Endometrium (tissue), 2 donors: ENCODE data around the gene NDUFS2.

Experiments used
- FAIRE-seq: peaks from 2 replicates; lab custom pipeline; 2012; peaks lifted over from hg19 to GRCh38; lab: Jason Lieb, UNC
- donor health status: control.
- donor health status: control.

Gene NDUFS2

DNA sequence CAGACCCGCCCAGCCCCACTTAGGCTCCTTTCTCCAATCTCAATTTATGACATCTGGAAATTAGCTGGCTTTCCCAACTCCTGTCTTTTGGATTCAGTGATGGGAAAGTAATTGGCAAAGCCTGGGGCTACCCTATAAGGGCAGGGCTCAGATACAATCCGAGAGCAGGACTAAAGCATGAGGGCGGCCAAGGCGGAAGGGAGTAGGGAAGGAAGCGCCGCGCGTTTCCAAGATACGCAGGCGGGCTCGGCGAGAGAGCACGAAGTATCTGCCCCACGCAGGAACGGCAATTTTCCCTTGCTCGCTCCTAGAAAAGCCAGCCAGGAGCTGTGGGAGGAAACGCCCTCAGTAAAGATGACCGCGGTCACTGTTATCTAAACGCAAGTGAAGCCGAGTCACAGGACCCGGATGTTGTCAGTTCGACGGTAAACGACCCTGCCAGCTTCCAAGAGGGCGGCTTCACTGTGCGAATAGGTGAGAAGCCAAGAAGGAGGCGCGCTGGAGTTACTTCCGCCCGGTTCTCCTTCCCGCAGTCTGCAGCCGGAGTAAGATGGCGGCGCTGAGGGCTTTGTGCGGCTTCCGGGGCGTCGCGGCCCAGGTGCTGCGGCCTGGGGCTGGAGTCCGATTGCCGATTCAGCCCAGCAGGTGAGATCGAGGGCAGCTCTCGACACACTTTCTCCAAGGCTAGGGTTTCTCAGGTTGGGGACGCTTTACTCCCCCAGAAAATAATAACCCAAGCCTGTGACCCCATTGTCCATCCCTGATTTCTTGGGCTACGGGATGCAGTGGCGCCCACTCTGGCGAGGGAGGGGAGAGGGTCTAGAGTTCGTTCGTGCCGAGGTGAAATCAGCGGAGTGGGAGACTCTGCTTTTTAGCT lies at the start of gene NDUFS2:
NDUFS2 (plus strand) TSS at position 532 of the 877 bp plus-strand sequence; CDS start at position 551, 19 bp downstream.
- peak; percentile 94 for FAIRE-seq

DNA sequence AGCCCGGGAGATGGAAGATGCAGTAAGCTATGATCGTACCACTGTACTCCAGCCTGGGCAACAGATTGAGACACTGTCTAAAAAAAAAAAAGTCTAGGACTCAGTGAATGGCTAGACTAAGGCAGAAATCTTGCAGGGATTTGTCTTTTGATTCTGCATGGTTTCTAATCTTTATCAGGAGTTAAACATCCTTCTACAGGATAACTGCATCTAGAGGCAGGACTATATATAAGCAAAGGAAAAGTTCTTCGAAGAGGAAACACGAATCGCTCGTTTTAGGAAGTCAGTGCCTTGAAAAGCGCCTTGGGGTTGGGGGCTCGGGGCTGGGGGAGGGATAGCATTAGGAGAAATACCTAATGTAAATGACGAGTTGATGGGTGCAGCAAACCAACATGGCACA lies 49.0 kb upstream of the NDUFS2 start:
- FAIRE-seq = no peak

DNA sequence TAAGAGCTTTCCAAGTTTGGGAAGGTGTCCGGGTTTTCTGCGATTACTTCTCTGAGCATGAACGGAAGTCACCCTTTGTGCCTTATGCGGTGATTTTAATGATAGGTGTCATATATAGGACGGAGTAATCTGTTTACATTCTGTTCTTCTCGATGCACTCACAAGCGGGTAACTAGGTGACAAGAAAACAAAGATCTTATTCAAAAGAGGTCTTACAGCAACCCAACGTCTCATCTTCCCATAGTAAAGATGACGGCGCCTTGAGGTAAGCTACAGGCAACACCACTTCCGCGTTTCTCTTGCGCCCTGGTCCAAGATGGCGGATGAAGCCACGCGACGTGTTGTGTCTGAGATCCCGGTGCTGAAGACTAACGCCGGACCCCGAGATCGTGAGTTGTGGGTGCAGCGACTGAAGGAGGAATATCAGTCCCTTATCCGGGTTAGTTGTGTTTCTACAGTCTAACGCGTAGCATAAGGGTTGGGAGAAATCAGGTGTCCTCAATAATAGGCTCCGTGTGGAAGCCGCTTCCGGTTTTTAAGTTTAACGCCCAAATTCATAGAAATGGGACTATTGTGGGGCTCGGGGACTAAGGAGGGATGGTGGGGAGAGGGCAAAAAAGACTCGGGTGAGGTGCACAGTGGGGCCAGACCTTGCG lies 48.4 kb upstream of the NDUFS2 start, which contains the start of gene UFC1:
UFC1 (plus strand) TSS at position 297 of the 656 bp plus-strand sequence; CDS start at position 317, 20 bp downstream.
- no peak for FAIRE-seq

DNA sequence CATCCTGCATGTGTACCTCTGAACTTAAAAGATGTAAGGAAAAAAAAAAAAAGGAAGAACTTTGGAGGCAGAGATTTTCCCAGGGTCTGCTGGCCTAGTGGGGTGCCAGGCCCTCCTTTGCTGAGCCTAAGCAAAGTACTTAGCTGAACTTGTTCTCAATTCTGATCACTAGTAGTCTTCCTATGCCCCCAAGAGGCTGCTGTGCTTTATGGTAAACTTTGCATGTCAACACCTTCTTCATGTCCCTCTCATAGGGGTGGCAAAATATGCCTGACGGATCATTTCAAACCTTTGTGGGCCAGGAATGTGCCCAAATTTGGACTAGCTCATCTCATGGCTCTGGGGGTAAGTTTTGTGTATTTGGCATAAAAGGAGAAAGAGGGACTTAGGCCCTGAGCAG lies 44.3 kb upstream of the NDUFS2 start:
- no peak for FAIRE-seq

DNA sequence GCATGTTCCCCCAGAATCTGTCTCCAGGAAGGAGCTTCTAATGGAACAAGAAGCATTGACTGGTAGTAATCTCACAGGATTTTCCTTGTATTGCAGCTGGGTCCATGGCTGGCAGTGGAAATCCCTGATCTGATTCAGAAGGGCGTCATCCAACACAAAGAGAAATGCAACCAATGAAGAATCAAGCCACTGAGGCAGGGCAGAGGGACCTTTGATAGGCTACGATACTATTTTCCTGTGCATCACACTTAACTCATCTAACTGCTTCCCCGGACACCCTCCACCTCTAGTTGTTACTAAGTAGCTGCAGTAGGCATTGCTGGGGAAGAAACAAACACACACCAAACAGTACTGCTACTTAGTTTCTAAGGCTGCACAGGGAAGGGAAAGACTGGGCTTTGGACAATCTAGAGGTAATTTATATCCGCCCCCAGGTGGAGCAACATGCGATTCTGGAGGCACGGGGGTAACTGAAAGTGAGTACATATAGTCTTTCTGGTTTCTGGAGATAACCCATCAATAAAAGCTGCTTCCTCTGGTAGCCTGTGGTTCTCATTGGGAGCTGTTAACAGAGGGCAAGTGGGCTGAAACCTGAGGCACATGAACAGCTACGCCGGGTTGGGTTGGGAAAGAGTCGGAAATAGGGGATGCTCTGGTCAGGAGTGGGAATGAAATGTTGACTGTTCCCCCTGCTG lies 43.7 kb upstream of the NDUFS2 start:
- FAIRE-seq = no peak

DNA sequence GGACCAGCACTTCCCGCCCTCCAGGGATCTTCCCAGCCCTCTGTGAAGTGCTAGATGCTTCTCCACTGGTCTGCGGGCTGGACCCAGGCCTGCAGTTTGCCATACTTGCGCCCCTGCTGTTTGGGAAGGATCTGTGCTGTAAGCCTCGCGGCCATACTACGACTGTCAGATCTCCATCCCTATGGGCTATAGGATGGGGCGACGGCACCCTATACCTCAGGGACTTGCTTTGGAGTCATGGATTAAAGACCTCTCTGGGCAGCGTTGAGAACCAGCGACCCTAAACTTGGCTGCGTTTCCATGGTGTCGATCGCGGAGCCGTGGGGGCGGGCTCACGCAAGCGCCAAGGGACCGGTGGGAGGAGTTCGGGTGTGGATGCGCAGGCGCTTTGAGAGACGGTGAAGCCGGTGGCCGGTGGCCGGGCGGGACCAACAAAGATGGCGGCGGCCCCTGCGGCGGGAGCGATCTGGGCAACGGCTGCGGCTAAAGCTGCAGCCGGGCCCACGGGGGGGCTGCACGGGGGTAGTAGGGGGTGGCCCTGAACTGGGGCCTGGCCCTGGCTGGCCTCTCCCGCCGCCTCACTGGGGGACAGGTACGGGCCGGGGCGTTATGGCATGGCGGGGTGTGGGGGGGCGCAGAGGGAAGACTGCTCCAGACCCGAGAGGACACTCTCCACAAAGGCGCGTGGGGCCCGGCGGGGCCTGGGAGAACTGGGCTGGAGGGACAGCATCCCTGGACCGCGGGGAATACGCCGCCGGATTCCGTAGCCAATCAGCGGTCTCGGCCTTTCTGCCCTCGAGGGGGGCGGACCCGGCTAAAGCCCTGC lies 42.9 kb upstream of the NDUFS2 start, which contains the start of gene USP21:
USP21 (plus strand) TSS at position 414 of the 826 bp plus-strand sequence. CDS start 1,141 bp downstream, outside the sequence.
- FAIRE-seq = no peak

DNA sequence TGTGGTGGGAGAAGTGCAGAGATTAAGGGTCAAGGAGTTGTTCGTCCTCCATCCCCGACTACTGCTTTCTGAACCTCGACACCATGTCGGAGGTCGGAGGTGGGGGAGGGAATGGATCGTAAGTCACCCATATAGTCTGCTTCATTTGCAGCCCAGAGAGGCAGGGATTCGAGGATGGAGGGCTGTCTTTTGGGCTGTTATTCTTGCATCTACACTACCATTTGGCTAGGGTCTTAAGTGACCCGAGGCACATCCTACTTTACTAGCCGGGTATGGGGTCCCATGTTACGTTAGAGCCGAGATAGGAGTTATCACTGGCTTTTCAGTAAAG lies 42.3 kb upstream of the NDUFS2 start:
- no peak for FAIRE-seq

DNA sequence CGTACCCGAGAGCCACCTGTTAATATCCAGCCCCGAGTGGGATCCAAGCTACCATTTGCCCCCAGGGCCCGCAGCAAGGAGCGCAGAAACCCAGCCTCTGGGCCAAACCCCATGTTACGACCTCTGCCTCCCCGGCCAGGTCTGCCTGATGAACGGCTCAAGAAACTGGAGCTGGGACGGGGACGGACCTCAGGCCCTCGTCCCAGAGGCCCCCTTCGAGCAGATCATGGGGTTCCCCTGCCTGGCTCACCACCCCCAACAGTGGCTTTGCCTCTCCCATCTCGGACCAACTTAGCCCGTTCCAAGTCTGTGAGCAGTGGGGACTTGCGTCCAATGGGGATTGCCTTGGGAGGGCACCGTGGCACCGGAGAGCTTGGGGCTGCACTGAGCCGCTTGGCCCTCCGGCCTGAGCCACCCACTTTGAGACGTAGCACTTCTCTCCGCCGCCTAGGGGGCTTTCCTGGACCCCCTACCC lies 41.5 kb upstream of the NDUFS2 start:
- no peak for FAIRE-seq

DNA sequence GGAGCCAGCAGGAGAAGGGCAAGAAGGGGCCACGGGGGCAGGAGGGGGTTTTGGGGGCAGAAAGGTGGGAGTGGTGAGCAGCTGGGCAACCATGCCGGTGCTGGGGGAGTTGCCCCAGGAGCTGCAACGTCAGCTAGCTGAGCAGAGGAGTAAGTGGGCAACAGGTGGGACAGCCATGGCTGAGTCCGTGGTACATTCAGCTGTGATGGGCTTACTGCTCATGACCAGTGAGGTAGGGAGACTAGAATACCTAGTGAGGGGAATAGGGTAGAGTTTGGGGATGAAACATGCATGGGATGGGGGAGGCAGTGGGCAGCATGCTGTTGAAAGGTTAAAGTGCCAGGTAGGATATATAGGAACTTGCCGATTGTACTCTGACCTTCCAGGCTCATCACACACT lies 40.5 kb upstream of the NDUFS2 start:
- no peak for FAIRE-seq

DNA sequence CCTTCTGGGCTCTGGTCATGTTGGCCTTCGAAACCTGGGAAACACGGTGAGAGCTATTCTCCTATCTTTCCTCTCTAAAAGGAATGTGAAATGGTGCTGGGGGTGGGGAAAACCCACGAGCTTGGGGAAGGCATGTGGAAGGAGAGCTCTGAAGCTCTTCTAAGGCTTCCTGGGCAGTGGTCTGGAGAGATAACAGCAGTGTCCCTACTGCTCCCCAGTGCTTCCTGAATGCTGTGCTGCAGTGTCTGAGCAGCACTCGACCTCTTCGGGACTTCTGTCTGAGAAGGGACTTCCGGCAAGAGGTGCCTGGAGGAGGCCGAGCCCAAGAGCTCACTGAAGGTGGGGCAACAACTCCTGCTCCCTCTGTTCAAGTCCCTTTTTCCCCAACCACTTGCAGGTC lies 40.1 kb upstream of the NDUFS2 start:
- no peak for FAIRE-seq

DNA sequence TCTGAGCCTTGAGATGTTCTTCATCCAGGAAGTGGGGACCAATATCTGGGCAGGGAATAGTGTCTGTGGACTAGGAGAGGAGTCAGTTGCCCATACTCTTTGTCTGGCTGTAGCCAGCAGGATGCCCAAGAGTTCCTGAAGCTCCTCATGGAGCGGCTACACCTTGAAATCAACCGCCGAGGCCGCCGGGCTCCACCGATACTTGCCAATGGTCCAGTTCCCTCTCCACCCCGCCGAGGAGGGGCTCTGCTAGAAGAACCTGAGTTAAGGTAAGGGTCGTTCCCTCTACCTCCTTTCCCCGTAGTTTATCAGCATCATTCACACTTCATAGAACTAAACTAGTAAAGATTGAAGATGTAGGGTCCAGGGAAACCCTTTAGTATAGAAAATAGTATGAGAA lies 39.4 kb upstream of the NDUFS2 start:
- no peak for FAIRE-seq

DNA sequence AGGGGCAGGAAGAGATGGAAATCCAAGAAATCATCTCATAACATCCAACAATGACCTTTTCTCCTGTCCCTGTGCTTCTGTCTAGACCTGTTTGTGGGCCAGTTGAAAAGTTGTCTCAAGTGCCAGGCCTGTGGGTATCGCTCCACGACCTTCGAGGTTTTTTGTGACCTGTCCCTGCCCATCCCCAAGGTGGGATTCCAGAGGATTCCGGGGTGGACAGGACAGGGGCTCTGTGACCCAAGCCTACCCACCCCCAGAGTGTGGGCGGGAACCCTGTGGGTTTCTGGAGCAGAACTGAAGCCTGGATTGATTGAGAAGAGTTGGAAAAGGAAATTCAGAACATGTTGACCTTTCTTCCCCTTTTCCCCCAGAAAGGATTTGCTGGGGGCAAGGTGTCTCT lies 38.4 kb upstream of the NDUFS2 start:
- no peak for FAIRE-seq

DNA sequence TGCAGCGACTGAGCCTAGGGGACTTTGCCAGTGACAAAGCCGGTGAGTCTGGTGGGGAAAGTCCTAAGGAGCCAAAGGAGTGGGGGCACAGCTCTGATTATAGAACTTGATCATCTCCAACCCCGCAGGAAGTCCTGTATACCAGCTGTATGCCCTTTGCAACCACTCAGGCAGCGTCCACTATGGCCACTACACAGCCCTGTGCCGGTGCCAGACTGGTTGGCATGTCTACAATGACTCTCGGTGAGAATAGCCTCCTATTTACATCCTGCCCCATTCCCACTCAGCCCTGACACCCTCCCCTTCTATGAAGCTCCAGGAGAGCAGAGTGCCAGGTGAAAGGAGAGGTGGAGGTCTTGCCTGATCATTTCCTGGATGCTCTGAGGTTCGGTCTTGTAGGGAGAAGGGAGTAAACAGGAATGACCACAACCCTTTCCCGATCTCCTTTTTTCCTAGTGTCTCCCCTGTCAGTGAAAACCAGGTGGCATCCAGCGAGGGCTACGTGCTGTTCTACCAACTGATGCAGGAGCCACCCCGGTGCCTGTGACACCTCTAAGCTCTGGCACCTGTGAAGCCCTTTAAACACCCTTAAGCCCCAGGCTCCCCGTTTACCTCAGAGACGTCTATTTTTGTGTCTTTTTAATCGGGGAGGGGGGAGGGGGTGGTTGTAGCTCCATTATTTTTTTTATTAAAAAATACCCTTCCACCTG lies 37.1 kb upstream of the NDUFS2 start:
- FAIRE-seq = no peak

DNA sequence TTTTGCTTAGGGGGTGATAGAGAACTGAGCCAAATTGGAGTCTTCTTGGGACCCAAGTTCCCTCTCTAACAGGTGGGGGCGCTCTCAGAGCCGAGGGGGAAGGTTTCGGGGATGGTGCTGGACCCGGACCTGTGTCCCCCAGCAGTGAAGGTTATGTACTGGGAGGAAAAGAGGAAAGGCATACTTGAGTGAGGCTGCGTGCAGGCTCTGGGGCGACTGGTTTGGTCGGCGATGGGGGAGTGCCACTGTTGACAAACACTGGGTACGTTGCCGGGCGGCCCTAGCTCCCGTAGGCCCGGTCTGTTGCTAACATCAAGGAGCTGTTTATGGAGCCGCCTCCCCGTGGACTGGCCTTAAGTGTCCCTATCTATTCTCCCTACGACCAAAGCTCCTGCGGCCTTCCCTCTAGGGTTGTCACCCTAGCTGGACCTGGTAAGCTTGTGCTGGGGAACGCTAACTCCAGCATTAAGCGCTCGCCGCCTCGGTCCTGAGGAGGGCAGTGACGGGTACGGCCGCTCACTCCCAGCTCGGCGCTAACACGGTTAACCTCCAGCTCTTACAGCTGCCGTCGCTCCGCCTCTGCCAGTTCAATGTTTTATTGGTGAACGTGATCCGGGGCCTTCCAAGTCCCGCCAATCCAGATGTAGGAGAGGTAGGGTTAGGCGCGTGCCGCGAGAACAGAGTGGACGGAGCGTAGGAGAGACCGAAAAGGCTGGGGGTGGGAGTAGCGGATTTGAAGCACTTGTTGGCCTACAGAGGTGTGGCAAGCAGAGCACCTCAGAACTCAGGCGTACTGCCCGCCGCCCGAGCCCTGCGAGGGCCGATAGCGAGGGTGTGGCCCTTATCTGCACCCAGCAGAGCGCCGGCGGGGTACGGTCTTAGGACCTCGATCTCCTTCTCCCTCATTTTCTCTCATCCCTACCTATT lies 36.2 kb upstream of the NDUFS2 start, which contains the start of gene PPOX:
PPOX (plus strand) TSS at position 685 of the 927 bp plus-strand sequence. CDS start 422 bp downstream, outside the sequence.
- FAIRE-seq = peak; percentile 92

DNA sequence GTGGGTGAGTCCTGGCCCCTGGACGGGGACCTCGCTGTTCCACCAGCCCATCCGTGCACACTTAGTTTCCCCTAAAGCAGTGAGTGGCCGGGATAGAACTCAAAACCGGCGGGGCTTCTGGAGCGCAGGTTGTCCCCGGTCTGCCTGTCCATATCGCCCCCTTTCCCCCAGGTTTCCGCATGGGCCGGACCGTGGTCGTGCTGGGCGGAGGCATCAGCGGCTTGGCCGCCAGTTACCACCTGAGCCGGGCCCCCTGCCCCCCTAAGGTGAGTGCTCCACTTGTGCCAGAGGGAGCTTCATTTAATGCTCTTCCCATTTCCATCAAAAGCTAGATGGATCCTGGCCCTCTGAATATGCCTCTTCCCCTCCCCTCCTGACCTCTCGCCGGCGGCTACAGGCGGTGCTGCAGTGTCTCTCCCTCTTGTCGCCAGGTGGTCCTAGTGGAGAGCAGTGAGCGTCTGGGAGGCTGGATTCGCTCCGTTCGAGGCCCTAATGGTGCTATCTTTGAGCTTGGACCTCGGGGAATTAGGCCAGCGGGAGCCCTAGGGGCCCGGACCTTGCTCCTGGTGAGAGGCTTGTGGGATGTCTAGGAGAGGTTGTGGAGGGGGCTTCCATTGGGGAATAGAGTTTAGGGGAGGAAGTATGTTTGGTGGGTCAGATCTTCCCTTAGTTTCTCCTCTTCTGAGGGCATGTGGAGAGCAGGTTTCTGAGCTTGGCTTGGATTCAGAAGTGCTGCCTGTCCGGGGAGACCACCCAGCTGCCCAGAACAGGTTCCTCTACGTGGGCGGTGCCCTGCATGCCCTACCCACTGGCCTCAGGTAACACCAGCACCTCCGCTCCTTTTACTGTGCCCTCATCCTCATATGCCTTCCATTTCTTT lies 35.3 kb upstream of the NDUFS2 start:
- FAIRE-seq = no peak

DNA sequence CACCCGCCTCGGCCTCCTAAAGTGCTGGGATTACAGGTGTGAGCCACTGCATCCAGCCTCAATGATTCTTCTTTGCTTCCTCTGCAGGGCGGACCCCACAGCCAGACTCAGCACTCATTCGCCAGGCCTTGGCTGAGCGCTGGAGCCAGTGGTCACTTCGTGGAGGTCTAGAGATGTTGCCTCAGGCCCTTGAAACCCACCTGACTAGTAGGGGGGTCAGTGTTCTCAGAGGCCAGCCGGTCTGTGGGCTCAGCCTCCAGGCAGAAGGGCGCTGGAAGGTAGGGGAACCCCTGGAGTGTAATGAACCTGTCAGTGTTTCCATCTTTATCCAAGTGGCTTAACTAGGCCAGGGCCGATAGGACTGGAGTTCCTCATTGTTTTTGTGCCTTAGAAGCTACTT lies 33.3 kb upstream of the NDUFS2 start:
- no peak for FAIRE-seq

DNA sequence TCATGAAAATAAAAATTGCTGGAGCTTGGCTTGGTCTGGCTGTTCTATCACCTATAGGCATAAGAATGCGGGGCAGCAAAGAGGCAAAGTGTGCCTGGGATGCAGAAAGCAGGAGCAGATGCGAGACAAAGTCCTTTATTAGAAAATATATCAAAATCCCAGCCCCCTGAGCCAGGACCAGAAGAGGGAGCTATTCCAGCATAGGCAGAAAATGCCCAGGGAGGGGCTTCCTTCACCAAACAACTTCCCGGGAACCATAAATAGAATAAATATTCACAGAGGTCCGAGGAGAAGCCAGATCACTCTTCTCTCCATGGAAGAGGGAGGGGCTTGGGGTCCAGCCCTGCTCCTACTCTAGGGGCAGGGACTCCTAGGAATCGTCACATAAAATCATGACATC lies 31.0 kb upstream of the NDUFS2 start:
- no peak for FAIRE-seq

DNA sequence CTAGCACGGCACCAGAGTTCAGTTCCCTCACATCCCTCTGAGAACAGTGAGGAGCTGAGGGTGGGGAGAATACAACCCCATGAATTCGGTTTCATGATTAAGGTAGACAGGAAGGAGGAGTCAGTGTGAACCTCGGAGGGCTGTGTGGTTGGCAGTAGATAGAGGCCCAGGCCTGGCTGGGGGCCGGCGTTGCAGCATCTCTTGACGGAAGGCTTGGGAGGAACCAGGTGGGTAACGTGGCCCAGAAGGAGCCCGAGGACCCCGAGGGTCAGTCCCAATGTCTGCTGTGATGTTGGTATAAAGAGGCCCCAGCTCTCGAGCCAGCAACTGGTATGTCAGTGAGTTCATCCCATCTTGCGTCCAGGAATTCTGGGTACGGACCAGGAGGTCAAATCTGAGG lies 30.5 kb upstream of the NDUFS2 start:
- no peak for FAIRE-seq

DNA sequence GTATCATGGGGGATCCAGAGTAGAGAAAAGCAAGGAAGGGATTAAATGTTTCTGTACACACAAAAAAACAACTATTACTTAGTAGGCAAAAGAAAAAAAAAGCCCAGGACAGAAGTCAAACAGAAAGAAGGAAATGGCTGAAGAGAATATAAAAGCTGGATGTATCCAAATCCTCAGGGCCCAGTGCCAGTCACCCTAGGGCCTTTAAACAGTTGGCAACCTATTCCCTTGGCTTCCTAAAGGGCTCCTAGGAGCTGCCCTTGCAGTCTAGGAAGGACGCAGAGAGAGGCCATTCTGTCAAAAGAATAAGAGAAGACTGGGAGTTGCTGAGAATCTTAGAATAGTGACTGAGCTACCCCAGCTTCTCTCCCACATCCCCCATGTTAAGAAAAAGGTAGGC lies 29.8 kb upstream of the NDUFS2 start:
- FAIRE-seq = no peak
